GM12878 (cell line): ENCODE results near the gene CCL3.
"Not testable (repeated sequence)": the region's sequence is repeated elsewhere in the genome, so short reads cannot be mapped to it uniquely, and the experiment has no call there.

Experiments used
- CBFB ChIP-seq: IDR thresholded peaks from 2 replicates; pipeline ENCODE4 v1.6.1; 2016; ENCODE audit warnings: antibody characterized with exemption, low read depth
- CEBPZ ChIP-seq: fragments of 150-350 bp; IDR thresholded peaks from 2 replicates; pipeline ENCODE4 v1.6.1; 2016; ENCODE audit warnings: low read depth, low read length
- CTCF ChIP-seq, 3 experiments: IDR thresholded peaks in 2 of 3; conservative IDR thresholded peaks in 1 of 3; 2 replicates each; pipeline ENCODE4 v1.5.1; 2011; ENCODE audit warnings: low read depth in 3 of 3, low read length in 3 of 3, mild to moderate bottlenecking in 3 of 3, control low read depth in 2 of 3, moderate library complexity in 2 of 3, inconsistent platforms in 1 of 3, mixed read lengths in 1 of 3; ENCODE audit not compliant: control insufficient read depth in 2 of 3, insufficient read depth in 1 of 3; ENCODE audit errors: extremely low read depth in 1 of 3
- EP300 ChIP-seq, 2 experiments: fragments of 150-350 bp in 1 of 2; IDR thresholded peaks; 2 replicates each; pipeline ENCODE4 v1.6.1; 2011 to 2012; ENCODE audit warnings: low read depth in 2 of 2, low read length in 2 of 2, borderline replicate concordance in 1 of 2, improper control_type of control experiment in 1 of 2, inconsistent platforms in 1 of 2; ENCODE audit not compliant: control insufficient read depth in 1 of 2
- MTA3 ChIP-seq: IDR thresholded peaks from 2 replicates; pipeline ENCODE4 v1.6.1; 2012; ENCODE audit warnings: low read length, inconsistent platforms, borderline replicate concordance
- PAX8 ChIP-seq: fragments of 450-650 bp; IDR thresholded peaks from 2 replicates; pipeline ENCODE4 v1.6.1; 2017; ENCODE audit warnings: mild to moderate bottlenecking, moderate library complexity
- POLR2A ChIP-seq: IDR thresholded peaks from 2 replicates; pipeline ENCODE4 v1.6.1; 2011; ENCODE audit warnings: low read depth, mild to moderate bottlenecking, low read length
- POLR2AphosphoS5 ChIP-seq: IDR thresholded peaks from 2 replicates; pipeline ENCODE4 v1.6.1; 2011; ENCODE audit warnings: mild to moderate bottlenecking, low read length, inconsistent platforms
- TAF1 ChIP-seq: IDR thresholded peaks from 2 replicates; pipeline ENCODE4 v1.6.1; 2011; ENCODE audit warnings: mild to moderate bottlenecking, low read depth, low read length, borderline replicate concordance

GRCh38 chr17:36099004-36099403, 9.1 kb upstream of the CCL3 start:
- TF ChIP-seq POLR2AphosphoS5; CTCF (IDR thresholded peaks at IDR 0.05 in 2 of 3, conservative IDR thresholded peaks at IDR 0.05 in 1 of 3; ENCODE audit: control insufficient read depth in 2 of 3, extremely low read depth in 1 of 3, insufficient read depth in 1 of 3, low read depth in 3 of 3, low read length in 3 of 3); CBFB; CEBPZ; MTA3; EP300 (IDR thresholded peaks at IDR 0.05; ENCODE audit: borderline replicate concordance in 1 of 2, control insufficient read depth in 1 of 2, low read depth in 2 of 2, low read length in 2 of 2); TAF1; PAX8; POLR2A: not testable (repeated sequence)
